Keratinocyte (primary cell): ENCODE results near the gene MGMT. TPM values are rescaled to one million over a fixed set of nuclear protein-coding genes. Genes with fewer than 3 reads are reported as not detected.

ENCODE experiments used
- DNase-seq: peaks from one replicate; pipeline ENCODE4 v3.0.0-alpha.2; 2011; ENCODE audit warnings: low read depth, missing footprints, low spot score
- FAIRE-seq: peaks from 2 replicates; lab custom pipeline; 2011; peaks lifted over from hg19 to GRCh38; lab: Jason Lieb, UNC
- H2AFZ ChIP-seq: 2 replicates; pipeline ENCODE4 v1.6.0; 2012; ENCODE audit warnings: low read length, control low read depth, inconsistent platforms; ENCODE audit not compliant: control insufficient read depth
- H3K27ac ChIP-seq: 2 replicates; pipeline ENCODE4 v1.5.1; 2011; ENCODE audit warnings: low read length; ENCODE audit not compliant: control insufficient read depth, insufficient read depth
- H3K27me3 ChIP-seq: 3 replicates; pipeline ENCODE4 v1.6.0; 2011; ENCODE audit warnings: low read length; ENCODE audit not compliant: control insufficient read depth, insufficient read depth; ENCODE audit errors: extremely low read depth
- H3K36me3 ChIP-seq, 2 experiments: 2 replicates in 1 of 2; 3 replicates in 1 of 2; pipeline ENCODE4 v1.5.1; 2011; ENCODE audit warnings: low read length in 2 of 2, mild to moderate bottlenecking in 1 of 2; ENCODE audit not compliant: control insufficient read depth in 2 of 2, insufficient read depth in 2 of 2; ENCODE audit errors: extremely low read depth in 1 of 2
- H3K4me1 ChIP-seq: 3 replicates; pipeline ENCODE4 v1.5.1; 2011; ENCODE audit warnings: low read length; ENCODE audit not compliant: control insufficient read depth, insufficient read depth; ENCODE audit errors: extremely low read depth
- H3K4me2 ChIP-seq: 3 replicates; pipeline ENCODE4 v1.6.0; 2011; ENCODE audit warnings: low read depth, low read length; ENCODE audit not compliant: control insufficient read depth, insufficient read depth; ENCODE audit errors: extremely low read depth
- H3K4me3 ChIP-seq, 3 experiments: fragments of 200-600 bp in 1 of 3; sonication (generic) in 1 of 3; 2 replicates in 2 of 3; 3 replicates in 1 of 3; pipeline ENCODE4 v1.5.1; 2011 to 2016; ENCODE audit warnings: low read length in 3 of 3, mild to moderate bottlenecking in 3 of 3, control low read depth in 2 of 3, inconsistent platforms in 1 of 3, low read depth in 1 of 3, mixed read lengths in 1 of 3, mixed run types in 1 of 3, moderate library complexity in 1 of 3; ENCODE audit not compliant: control insufficient read depth in 2 of 3, insufficient read depth in 2 of 3; ENCODE audit errors: extremely low read depth in 1 of 3
- H3K79me2 ChIP-seq: 2 replicates; pipeline ENCODE4 v1.6.0; 2012; ENCODE audit warnings: low read length; ENCODE audit not compliant: control insufficient read depth, insufficient read depth
- H3K9ac ChIP-seq: 3 replicates; pipeline ENCODE4 v1.6.0; 2011; ENCODE audit warnings: low read length; ENCODE audit not compliant: control insufficient read depth, insufficient read depth; ENCODE audit errors: extremely low read depth
- H3K9me1 ChIP-seq: 3 replicates; pipeline ENCODE4 v1.6.0; 2011; ENCODE audit warnings: low read length; ENCODE audit not compliant: control insufficient read depth, insufficient read depth; ENCODE audit errors: extremely low read depth
- H3K9me3 ChIP-seq: 2 replicates; pipeline ENCODE4 v1.5.1; 2012; ENCODE audit warnings: low read depth, low read length; ENCODE audit not compliant: control insufficient read depth
- H4K20me1 ChIP-seq: 3 replicates; pipeline ENCODE4 v1.6.0; 2011; ENCODE audit warnings: low read length; ENCODE audit not compliant: control insufficient read depth, insufficient read depth; ENCODE audit errors: extremely low read depth
- EZH2 ChIP-seq: IDR thresholded peaks from one replicate; pipeline ENCODE4 v1.6.1; 2012; ENCODE audit warnings: inconsistent platforms, mild to moderate bottlenecking, low read length, moderate library complexity
- dilution Hi-C: fragments of 300-500 bp; cut with MboI; formaldehyde crosslinking; loops from one replicate; pipeline ENCODE4 v1.7.0; 2020; ENCODE audit warnings: low sequenced_read_pairs; ENCODE audit not compliant: extremely low pct_ligation_motif_present
- polyA plus RNA-seq, 5 experiments: library from polyadenylated mRNA; depleted of rRNA in 3 of 5; stranded (reverse) in 3 of 5; stranded (forward) in 1 of 5; unstranded in 1 of 5; fragments of >200 nt; gene quantifications; 1 replicate in 1 of 5; 2 replicates in 3 of 5; 3 replicates in 1 of 5; pipeline versions ENCODE4 v1.2.1 to v1.2.3, GENCODE V29; 2011 to 2012; ENCODE audit warnings: missing spikeins in 2 of 5, low read depth in 1 of 5, low replicate concordance in 1 of 5
- TF ChIP-seq, protein P1 (sequence below), 3 experiments: IDR thresholded peaks in 1 of 3; conservative IDR thresholded peaks in 1 of 3; optimal IDR thresholded peaks in 1 of 3; 2 replicates in 2 of 3; 3 replicates in 1 of 3; pipeline versions ENCODE3 to v1.5.1; 2011; ENCODE audit warnings: low read length in 3 of 3, mild to moderate bottlenecking in 3 of 3, moderate library complexity in 2 of 3, control low read depth in 1 of 3, inconsistent platforms in 1 of 3; ENCODE audit not compliant: insufficient read depth in 2 of 3; ENCODE audit errors: extremely low read depth in 1 of 3

MGMT gene
- polyA plus RNA-seq, 1 donor (not counting 4 experiments of a cell fraction or from before 2014, with no cell fraction given): 15.2 TPM

DNA sequence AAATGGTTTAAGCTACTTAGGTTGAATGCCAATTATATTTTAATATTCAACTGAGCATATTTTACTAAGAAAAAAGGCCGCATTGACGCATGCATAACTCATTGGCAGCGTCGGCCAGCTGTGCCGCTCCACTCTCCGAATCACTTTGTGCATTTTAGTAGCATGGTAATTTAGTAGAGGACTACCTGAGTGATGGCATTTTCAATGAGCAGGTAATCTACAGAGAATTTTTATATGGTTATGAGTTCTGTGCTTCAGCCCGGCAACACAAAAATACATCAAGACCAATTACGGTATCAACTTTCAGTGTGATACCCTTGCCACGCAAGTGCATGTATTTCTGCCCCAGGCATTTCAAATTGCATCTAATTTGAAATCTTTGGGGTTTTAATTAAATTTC, 249.8 kb downstream of the MGMT start:
- H3K9me1 ChIP-seq: no peaks in the 10 kb centered on the region
- no peaks in the 10 kb centered on the region for H3K27me3 ChIP-seq
- H3K36me3 ChIP-seq: no peaks in the 10 kb centered on the region
- no peak overlapping the region for H3K9ac ChIP-seq
- peaks cover 4% of the 10 kb centered on the region for H3K9me3 ChIP-seq
- no peak overlapping the region for H2AFZ ChIP-seq
- H3K4me1 ChIP-seq: no peaks in the 10 kb centered on the region
- no peak overlapping the region for H3K27ac ChIP-seq
- DNase-seq (no peak), FAIRE-seq (no peak)
- H3K79me2 ChIP-seq: no peaks in the 10 kb centered on the region
- TF ChIP-seq, protein P1, sequence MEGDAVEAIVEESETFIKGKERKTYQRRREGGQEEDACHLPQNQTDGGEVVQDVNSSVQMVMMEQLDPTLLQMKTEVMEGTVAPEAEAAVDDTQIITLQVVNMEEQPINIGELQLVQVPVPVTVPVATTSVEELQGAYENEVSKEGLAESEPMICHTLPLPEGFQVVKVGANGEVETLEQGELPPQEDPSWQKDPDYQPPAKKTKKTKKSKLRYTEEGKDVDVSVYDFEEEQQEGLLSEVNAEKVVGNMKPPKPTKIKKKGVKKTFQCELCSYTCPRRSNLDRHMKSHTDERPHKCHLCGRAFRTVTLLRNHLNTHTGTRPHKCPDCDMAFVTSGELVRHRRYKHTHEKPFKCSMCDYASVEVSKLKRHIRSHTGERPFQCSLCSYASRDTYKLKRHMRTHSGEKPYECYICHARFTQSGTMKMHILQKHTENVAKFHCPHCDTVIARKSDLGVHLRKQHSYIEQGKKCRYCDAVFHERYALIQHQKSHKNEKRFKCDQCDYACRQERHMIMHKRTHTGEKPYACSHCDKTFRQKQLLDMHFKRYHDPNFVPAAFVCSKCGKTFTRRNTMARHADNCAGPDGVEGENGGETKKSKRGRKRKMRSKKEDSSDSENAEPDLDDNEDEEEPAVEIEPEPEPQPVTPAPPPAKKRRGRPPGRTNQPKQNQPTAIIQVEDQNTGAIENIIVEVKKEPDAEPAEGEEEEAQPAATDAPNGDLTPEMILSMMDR (optimal IDR thresholded peaks at IDR 0.05 in 1 of 3, IDR thresholded peaks at IDR 0.05 in 1 of 3, conservative IDR thresholded peaks at IDR 0.05 in 1 of 3; ENCODE audit: extremely low read depth in 1 of 3, insufficient read depth in 2 of 3, low read length in 3 of 3): no peak
- TF ChIP-seq EZH2: no peak
- no peaks in the 10 kb centered on the region for H4K20me1 ChIP-seq
- no peak overlapping the region for H3K4me2 ChIP-seq
- dilution Hi-C loops: no loop called here
- no peak overlapping the region for H3K4me3 ChIP-seq

DNA sequence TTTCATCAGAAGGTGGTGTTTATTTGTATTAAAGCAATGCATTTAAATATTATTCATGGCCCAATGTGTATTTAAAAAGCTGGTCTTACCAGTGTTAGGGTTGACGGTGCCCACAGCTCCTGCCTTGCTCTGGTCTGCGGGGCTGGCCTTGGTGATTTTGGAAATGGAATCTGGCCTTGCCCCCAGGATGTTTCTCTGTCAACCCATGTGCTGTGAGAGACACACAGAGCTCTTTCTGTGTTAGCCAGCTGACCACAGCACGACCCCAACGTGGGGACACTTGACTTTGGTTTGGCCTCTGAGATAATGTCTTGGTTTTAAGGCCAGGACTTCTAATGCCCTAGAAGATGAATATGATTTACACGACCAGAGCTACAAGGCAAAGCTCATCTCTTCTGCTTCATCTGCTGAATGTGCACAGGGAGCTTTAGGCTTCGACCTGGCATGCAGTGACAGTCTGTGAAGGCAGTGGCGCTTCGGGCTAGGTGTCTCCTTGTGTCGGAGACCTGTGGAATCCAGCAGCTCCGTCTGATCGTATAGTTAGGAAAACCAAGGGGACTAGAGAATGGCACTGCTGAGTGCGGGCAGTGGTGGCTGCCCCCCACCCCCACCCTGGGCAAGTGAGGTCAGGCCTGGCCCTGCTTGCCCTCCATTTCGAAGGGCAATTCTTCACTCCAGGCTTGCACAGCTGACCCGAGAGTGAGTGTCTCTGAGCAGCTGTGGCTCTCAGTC, 250.9 kb downstream of the MGMT start:
- dilution Hi-C loops: no loop called here
- DNase-seq (no peak), FAIRE-seq (no peak)
- H4K20me1 ChIP-seq: no peaks in the 10 kb centered on the region
- H3K79me2 ChIP-seq: no peaks in the 10 kb centered on the region
- no peaks in the 10 kb centered on the region for H3K9me1 ChIP-seq
- H3K4me2 ChIP-seq: no peak overlapping the region
- no peaks in the 10 kb centered on the region for H3K27me3 ChIP-seq
- no peak overlapping the region for H3K27ac ChIP-seq
- H3K9ac ChIP-seq: no peak overlapping the region
- no peak overlapping the region for H3K4me3 ChIP-seq
- no peaks in the 10 kb centered on the region for H3K4me1 ChIP-seq
- H3K9me3 ChIP-seq: peaks cover 4% of the 10 kb centered on the region
- no peak overlapping the region for H2AFZ ChIP-seq
- no peaks in the 10 kb centered on the region for H3K36me3 ChIP-seq
- TF ChIP-seq EZH2: no peak
- TF ChIP-seq, protein P1 (optimal IDR thresholded peaks at IDR 0.05 in 1 of 3, IDR thresholded peaks at IDR 0.05 in 1 of 3, conservative IDR thresholded peaks at IDR 0.05 in 1 of 3; ENCODE audit: extremely low read depth in 1 of 3, insufficient read depth in 2 of 3, low read length in 3 of 3): no peak
